SK-N-SH treated with all-trans-retinoic acid at 6 μM for 48 hours (cell line): Measurements from ENCODE around the gene SBF2.

Experiments used
- ATAC-seq: fragments of 200-7000 bp; cut with Tn5 transposase; 3 replicates; pipeline ENCODE4 v1.9.1; 2020; ENCODE audit warnings: mild to moderate bottlenecking, moderate library complexity
- ARNTL ChIP-seq: fragments of 450-650 bp; formaldehyde crosslinking; IDR thresholded peaks from 2 replicates; pipeline ENCODE4 v1.5.0; 2020; ENCODE audit warnings: low read depth, mild to moderate bottlenecking, moderate library complexity, borderline replicate concordance
- BACH2 ChIP-seq: fragments of 250-450 bp; sonication (Bioruptor Pico); IDR thresholded peaks from 2 replicates; pipeline ENCODE4 v1.9.0; 2021; ENCODE audit warnings: mild to moderate bottlenecking, borderline replicate concordance
- CSDC2 ChIP-seq: fragments of 250-450 bp; sonication (Bioruptor Pico); IDR thresholded peaks from 2 replicates; pipeline ENCODE4 v1.5.0; 2020; ENCODE audit warnings: mild to moderate bottlenecking, moderate library complexity
- ESRRG ChIP-seq: fragments of 250-450 bp; sonication (Bioruptor Pico); IDR thresholded peaks from 2 replicates; pipeline ENCODE4 v1.6.1; 2021; ENCODE audit warnings: mild to moderate bottlenecking
- GLIS3 ChIP-seq: fragments of 250-450 bp; sonication (Bioruptor Pico); IDR thresholded peaks from 2 replicates; pipeline ENCODE4 v1.5.0; 2020; ENCODE audit warnings: mild to moderate bottlenecking, moderate library complexity
- ISL1 ChIP-seq: fragments of 250-450 bp; sonication (Bioruptor Pico); IDR thresholded peaks from 2 replicates; pipeline ENCODE4 v2.1.2; 2022; ENCODE audit warnings: mild to moderate bottlenecking, moderate library complexity
- OSR1 ChIP-seq: fragments of 250-450 bp; sonication (Bioruptor Pico); IDR thresholded peaks from 2 replicates; pipeline ENCODE4 v1.8.0; 2022; ENCODE audit warnings: moderate library complexity, mild to moderate bottlenecking, inconsistent platforms
- PPARA ChIP-seq: fragments of 250-450 bp; sonication (Bioruptor Pico); IDR thresholded peaks from 2 replicates; pipeline ENCODE4 v1.5.0; 2020; ENCODE audit warnings: mild to moderate bottlenecking, borderline replicate concordance
- RARB ChIP-seq: fragments of 250-450 bp; sonication (Bioruptor Pico); IDR thresholded peaks from 2 replicates; pipeline ENCODE4 v1.8.0; 2021; ENCODE audit warnings: mild to moderate bottlenecking, moderate library complexity
- TOX ChIP-seq: fragments of 250-450 bp; sonication (Bioruptor Pico); IDR thresholded peaks from 2 replicates; pipeline ENCODE4 v1.8.0; 2021; ENCODE audit warnings: mild to moderate bottlenecking, moderate library complexity, borderline replicate concordance
- ZC3H10 ChIP-seq: fragments of 250-450 bp; sonication (Bioruptor Pico); IDR thresholded peaks from 2 replicates; pipeline ENCODE4 v1.5.1; 2021; ENCODE audit warnings: mild to moderate bottlenecking, moderate library complexity
- ZFP3 ChIP-seq: fragments of 250-450 bp; sonication (Bioruptor Pico); IDR thresholded peaks from 2 replicates; pipeline ENCODE4 v1.5.0; 2020; ENCODE audit warnings: mild to moderate bottlenecking, moderate library complexity
- ZNF565 ChIP-seq: fragments of 450-650 bp; formaldehyde crosslinking; conservative IDR thresholded peaks from 2 replicates; pipeline ENCODE4 v1.5.0; 2020; ENCODE audit warnings: low read depth, mild to moderate bottlenecking, moderate library complexity
- ZNF70 ChIP-seq: fragments of 450-650 bp; formaldehyde crosslinking; IDR thresholded peaks from 2 replicates; pipeline ENCODE4 v1.5.0; 2020; ENCODE audit warnings: mild to moderate bottlenecking, moderate library complexity
- ZNF8 ChIP-seq: fragments of 450-650 bp; formaldehyde crosslinking; IDR thresholded peaks from 2 replicates; pipeline ENCODE4 v1.5.0; 2020; ENCODE audit warnings: mild to moderate bottlenecking, moderate library complexity
- TF ChIP-seq, protein P1 (sequence below): fragments of 250-450 bp; sonication (Bioruptor Pico); IDR thresholded peaks from 2 replicates; pipeline ENCODE4 v1.5.1; 2020; ENCODE audit warnings: low read depth, mild to moderate bottlenecking, moderate library complexity
- TF ChIP-seq, protein P2 (sequence below): fragments of 250-450 bp; sonication (Bioruptor Pico); IDR thresholded peaks from 2 replicates; pipeline ENCODE4 v1.5.1; 2021; ENCODE audit warnings: mild to moderate bottlenecking, moderate library complexity
- TF ChIP-seq, protein P3 (sequence below): fragments of 250-450 bp; sonication (Bioruptor Pico); IDR thresholded peaks from 2 replicates; pipeline ENCODE4 v1.8.0; 2021; ENCODE audit warnings: low read depth, mild to moderate bottlenecking, moderate library complexity, borderline replicate concordance
- TF ChIP-seq, protein P4 (sequence below): fragments of 250-450 bp; sonication (Bioruptor Pico); IDR thresholded peaks from 2 replicates; pipeline ENCODE4 v1.8.0; 2020; ENCODE audit warnings: mild to moderate bottlenecking, moderate library complexity, borderline replicate concordance

SBF2 gene

DNA sequence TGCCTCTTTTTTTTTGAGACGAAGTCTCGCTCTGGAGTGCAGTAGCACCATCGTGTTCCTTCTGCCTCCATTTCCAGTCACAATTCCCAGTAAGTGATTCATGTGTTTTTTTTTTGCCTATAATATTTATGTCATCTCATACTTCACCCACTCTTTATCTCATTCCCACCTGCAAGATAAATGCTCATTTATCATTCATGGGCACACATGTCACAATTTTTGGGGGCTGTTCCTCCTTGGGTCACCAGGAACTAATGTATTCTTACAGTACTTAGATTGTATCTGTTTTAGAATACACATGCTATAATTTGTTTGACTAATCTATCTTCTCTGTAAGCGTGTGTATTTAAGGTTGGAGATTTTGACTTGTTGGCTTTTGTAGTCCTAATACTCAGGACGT lies 407.4 kb downstream of the SBF2 start (continued):
- TF ChIP-seq, protein P1, sequence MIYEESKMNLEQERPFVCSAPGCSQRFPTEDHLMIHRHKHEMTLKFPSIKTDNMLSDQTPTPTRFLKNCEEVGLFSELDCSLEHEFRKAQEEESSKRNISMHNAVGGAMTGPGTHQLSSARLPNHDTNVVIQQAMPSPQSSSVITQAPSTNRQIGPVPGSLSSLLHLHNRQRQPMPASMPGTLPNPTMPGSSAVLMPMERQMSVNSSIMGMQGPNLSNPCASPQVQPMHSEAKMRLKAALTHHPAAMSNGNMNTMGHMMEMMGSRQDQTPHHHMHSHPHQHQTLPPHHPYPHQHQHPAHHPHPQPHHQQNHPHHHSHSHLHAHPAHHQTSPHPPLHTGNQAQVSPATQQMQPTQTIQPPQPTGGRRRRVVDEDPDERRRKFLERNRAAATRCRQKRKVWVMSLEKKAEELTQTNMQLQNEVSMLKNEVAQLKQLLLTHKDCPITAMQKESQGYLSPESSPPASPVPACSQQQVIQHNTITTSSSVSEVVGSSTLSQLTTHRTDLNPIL (CRISPR knock-in tag) = no peak
- TF ChIP-seq, all 23 proteins: peak for 0

DNA sequence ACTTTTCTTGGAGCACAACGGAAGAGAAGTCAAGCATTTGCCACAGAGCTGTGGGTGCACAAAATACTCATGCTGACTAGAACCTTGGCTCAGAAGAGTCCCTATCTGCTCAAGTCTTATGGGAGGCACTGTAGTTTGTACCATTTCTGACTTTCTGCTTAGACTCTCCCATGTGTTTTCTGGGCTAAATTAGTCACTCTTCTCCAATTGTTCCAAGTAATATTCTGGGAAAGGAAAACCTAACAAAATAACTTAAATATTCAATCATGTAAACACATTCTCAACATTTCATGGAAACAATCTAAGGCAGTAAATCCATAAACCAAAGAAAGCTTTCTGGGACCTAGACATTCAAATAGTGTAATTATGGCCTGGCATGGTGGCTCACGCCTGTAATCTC lies 409.4 kb downstream of the SBF2 start:
- TF ChIP-seq TOX (CRISPR knock-in tag) (no peak), ZFP3 (CRISPR knock-in tag) (no peak), GLIS3 (no peak), BACH2 (CRISPR knock-in tag) (no peak), OSR1 (no peak), RARB (CRISPR knock-in tag) (no peak)
- TF ChIP-seq, protein P2, sequence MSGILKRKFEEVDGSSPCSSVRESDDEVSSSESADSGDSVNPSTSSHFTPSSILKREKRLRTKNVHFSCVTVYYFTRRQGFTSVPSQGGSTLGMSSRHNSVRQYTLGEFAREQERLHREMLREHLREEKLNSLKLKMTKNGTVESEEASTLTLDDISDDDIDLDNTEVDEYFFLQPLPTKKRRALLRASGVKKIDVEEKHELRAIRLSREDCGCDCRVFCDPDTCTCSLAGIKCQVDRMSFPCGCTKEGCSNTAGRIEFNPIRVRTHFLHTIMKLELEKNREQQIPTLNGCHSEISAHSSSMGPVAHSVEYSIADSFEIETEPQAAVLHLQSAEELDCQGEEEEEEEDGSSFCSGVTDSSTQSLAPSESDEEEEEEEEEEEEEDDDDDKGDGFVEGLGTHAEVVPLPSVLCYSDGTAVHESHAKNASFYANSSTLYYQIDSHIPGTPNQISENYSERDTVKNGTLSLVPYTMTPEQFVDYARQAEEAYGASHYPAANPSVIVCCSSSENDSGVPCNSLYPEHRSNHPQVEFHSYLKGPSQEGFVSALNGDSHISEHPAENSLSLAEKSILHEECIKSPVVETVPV (CRISPR knock-in tag) = no peak
- TF ChIP-seq, protein P1 (CRISPR knock-in tag) = no peak
- ATAC-seq = no peak

DNA sequence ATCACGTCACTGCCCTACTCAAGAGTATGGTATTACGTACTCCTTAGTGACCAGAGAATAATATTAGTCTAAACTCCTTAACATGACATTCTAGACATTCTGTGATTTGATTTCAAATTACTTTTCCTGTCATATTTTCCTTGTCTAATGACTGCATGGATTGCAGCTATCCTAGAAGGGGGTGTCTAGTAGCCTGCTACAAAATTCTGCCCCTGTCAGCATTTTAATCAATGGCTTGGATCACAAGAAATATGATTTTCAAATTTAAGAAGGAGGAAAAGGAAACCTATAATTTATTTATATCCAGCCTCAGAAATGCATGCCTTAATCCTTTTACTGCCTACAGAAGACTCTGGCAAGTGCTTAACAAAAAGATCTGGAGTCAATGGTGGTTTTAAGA lies 413.4 kb downstream of the SBF2 start:
- TF ChIP-seq RARB (CRISPR knock-in tag) (no peak), GLIS3 (no peak), PPARA (CRISPR knock-in tag) (no peak)
- no peak for ATAC-seq

DNA sequence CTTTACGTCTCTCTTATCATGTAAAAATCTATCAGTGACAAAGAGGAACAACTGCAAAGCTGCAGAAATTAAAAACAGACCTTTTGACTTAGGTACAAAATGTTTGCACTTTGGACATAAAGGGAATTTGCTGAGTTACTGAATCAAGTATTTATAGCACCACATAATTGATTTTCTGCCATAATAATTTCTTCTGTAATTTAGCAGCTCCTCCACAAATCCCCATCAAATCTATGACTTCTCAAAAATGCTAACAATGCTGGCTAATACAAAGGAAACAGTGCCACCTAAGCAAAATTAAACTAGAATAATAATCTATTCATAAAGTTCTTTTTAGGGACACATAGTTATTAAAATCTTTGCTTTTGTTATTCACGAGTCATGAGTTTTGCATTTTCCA lies 415.1 kb downstream of the SBF2 start:
- TF ChIP-seq, protein P2 (CRISPR knock-in tag) = no peak
- TF ChIP-seq TOX (CRISPR knock-in tag) (no peak), ZC3H10 (no peak), PPARA (CRISPR knock-in tag) (no peak), OSR1 (no peak), BACH2 (CRISPR knock-in tag) (no peak), ZNF8 (CRISPR knock-in tag) (no peak), ISL1 (CRISPR knock-in tag) (no peak), RARB (CRISPR knock-in tag) (no peak), CSDC2 (no peak), ESRRG (CRISPR knock-in tag) (no peak), GLIS3 (no peak), ARNTL (CRISPR knock-in tag) (no peak), ZNF565 (CRISPR knock-in tag) (no peak), ZNF70 (CRISPR knock-in tag) (no peak), ZFP3 (CRISPR knock-in tag) (no peak)
- TF ChIP-seq, protein P3, sequence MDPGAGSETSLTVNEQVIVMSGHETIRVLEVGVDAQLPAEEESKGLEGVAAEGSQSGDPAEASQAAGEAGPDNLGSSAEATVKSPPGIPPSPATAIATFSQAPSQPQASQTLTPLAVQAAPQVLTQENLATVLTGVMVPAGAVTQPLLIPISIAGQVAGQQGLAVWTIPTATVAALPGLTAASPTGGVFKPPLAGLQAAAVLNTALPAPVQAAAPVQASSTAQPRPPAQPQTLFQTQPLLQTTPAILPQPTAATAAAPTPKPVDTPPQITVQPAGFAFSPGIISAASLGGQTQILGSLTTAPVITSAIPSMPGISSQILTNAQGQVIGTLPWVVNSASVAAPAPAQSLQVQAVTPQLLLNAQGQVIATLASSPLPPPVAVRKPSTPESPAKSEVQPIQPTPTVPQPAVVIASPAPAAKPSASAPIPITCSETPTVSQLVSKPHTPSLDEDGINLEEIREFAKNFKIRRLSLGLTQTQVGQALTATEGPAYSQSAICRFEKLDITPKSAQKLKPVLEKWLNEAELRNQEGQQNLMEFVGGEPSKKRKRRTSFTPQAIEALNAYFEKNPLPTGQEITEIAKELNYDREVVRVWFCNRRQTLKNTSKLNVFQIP = no peak
- TF ChIP-seq, protein P4, sequence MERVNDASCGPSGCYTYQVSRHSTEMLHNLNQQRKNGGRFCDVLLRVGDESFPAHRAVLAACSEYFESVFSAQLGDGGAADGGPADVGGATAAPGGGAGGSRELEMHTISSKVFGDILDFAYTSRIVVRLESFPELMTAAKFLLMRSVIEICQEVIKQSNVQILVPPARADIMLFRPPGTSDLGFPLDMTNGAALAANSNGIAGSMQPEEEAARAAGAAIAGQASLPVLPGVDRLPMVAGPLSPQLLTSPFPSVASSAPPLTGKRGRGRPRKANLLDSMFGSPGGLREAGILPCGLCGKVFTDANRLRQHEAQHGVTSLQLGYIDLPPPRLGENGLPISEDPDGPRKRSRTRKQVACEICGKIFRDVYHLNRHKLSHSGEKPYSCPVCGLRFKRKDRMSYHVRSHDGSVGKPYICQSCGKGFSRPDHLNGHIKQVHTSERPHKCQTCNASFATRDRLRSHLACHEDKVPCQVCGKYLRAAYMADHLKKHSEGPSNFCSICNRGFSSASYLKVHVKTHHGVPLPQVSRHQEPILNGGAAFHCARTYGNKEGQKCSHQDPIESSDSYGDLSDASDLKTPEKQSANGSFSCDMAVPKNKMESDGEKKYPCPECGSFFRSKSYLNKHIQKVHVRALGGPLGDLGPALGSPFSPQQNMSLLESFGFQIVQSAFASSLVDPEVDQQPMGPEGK (CRISPR knock-in tag) = no peak
- TF ChIP-seq, protein P1 (CRISPR knock-in tag) = no peak
- no peak for ATAC-seq
